NB4 (cell line): ENCODE measurements around the gene BACH2.

Experiments used
- DNase-seq: peaks from one replicate; pipeline ENCODE4 v3.0.0; 2010; ENCODE audit warnings: low read depth
- H3K4me3 ChIP-seq: one replicate; pipeline ENCODE4 v1.5.1; 2011; ENCODE audit warnings: mild to moderate bottlenecking, low read depth, low read length, moderate library complexity
- CTCF ChIP-seq: IDR thresholded peaks from one replicate; pipeline ENCODE4 v1.5.1; 2012; ENCODE audit warnings: low read depth, low read length
- MYC ChIP-seq: IDR thresholded peaks from 2 replicates; pipeline ENCODE4 v1.6.1; 2011; ENCODE audit warnings: low read depth, low read length
- POLR2A ChIP-seq: IDR thresholded peaks from 2 replicates; pipeline ENCODE4 v1.6.1; 2011; ENCODE audit warnings: mild to moderate bottlenecking; ENCODE audit not compliant: insufficient read length; ENCODE audit errors: extremely low read depth
- TF ChIP-seq, protein P1 (sequence below): IDR thresholded peaks from 2 replicates; pipeline ENCODE4 v1.6.1; 2011; ENCODE audit warnings: low read depth, low read length

Gene BACH2

GRCh38 chr6:90311569-90311968 lies 14.9 kb upstream of the BACH2 start:
- no peak for DNase-seq
- H3K4me3 ChIP-seq = no peak overlapping the region
- TF ChIP-seq CTCF (no peak), POLR2A (no peak), MYC (no peak)
- TF ChIP-seq, protein P1, sequence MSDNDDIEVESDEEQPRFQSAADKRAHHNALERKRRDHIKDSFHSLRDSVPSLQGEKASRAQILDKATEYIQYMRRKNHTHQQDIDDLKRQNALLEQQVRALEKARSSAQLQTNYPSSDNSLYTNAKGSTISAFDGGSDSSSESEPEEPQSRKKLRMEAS = no peak

GRCh38 chr6:90305800-90306448 lies 9.3 kb upstream of the BACH2 start:
- no peak overlapping the region for H3K4me3 ChIP-seq
- no peak for TF ChIP-seq CTCF
- no peak for TF ChIP-seq POLR2A
- TF ChIP-seq, protein P1 = no peak
- TF ChIP-seq MYC = no peak
- DNase-seq = no peak

GRCh38 chr6:90304308-90304707 lies 7.7 kb upstream of the BACH2 start:
- TF ChIP-seq CTCF (no peak), POLR2A (no peak), MYC (no peak)
- TF ChIP-seq, protein P1 = no peak
- DNase-seq = no peak
- H3K4me3 ChIP-seq = no peak overlapping the region

DNA sequence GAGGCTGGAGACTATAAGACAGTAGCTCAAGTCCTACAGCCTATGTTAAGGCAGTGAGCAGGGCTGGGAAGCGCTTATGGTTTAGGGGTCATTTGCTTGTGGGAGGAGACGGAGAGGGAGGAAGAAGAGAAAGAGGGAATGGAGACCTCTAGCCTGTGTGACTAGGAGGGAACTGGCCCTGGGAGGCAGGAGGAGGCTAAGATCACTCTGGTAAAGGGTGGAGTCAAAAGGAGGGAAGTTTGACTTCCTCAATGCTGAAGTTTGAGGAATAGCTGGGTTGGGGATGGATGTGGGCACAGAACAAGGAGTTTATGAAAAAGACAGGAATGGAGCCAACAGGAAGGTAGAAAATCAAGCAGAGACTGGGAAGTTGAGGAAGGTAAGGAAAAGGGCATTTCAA lies 6.4 kb upstream of the BACH2 start:
- no peak for DNase-seq
- TF ChIP-seq MYC (no peak), CTCF (no peak), POLR2A (no peak)
- TF ChIP-seq, protein P1 = no peak

GRCh38 chr6:90302320-90302719 lies 5.7 kb upstream of the BACH2 start:
- H3K4me3 ChIP-seq = no peak overlapping the region
- TF ChIP-seq POLR2A (no peak), MYC (no peak), CTCF (no peak)
- TF ChIP-seq, protein P1 = no peak
- no peak for DNase-seq

More for the DNA sequence above, 6.4 kb upstream of the BACH2 start:
- no peak overlapping the region for H3K4me3 ChIP-seq

DNA sequence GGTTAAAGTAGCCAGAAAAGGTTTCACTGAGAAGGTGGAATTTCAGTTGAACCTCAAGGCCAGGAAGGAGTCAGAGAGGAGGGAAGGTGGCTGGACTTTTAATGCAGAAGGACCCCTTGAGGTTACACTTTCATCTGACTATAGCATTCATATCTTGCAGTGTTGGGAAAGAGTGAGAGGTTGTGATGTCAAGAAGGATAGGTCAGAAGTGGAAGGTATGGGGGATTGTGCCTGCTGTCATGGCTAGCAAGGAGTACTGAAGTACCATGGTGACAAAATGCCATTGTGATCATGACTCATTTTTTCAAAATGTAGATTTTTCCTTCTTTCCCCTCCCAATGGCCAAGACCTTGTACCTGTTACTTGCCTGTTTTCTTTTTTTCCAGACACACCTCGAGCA lies 5.2 kb upstream of the BACH2 start:
- TF ChIP-seq, protein P1 = no peak
- TF ChIP-seq CTCF = no peak
- no peak for TF ChIP-seq POLR2A
- TF ChIP-seq MYC = no peak
- no peak for DNase-seq
- H3K4me3 ChIP-seq = no peak overlapping the region
